HG02981 (cell line): ENCODE data around the gene YEATS4.

Experiments
- ATAC-seq: cut with Tn5 transposase; IDR thresholded peaks from one replicate; pipeline ENCODE4 v1.9.1; 2021; ENCODE audit warnings: mild to moderate bottlenecking, moderate library complexity; ENCODE audit not compliant: unreplicated experiment

YEATS4 gene

GRCh38 chr12:69388371-69388770 is 28.8 kb downstream of the YEATS4 start:
- no peak for ATAC-seq

DNA sequence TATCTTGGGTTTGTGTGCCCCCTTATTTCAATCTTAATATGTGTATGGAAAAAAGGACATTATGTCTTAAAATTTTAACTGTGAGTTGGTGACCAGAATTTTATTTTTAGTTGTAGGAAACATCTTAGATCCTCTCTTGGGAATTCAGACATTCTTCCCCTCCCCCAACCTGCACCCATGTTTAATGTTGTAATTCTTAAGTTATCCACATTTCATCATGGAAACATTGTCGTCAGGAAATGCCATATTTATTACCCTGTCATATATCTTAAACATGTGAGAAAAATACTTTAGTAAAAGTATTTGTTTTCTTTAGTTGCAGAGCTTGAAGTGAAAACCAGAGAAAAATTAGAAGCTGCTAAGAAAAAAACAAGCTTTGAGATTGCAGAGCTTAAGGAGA is 30.3 kb downstream of the YEATS4 start:
- ATAC-seq, result no peak

DNA sequence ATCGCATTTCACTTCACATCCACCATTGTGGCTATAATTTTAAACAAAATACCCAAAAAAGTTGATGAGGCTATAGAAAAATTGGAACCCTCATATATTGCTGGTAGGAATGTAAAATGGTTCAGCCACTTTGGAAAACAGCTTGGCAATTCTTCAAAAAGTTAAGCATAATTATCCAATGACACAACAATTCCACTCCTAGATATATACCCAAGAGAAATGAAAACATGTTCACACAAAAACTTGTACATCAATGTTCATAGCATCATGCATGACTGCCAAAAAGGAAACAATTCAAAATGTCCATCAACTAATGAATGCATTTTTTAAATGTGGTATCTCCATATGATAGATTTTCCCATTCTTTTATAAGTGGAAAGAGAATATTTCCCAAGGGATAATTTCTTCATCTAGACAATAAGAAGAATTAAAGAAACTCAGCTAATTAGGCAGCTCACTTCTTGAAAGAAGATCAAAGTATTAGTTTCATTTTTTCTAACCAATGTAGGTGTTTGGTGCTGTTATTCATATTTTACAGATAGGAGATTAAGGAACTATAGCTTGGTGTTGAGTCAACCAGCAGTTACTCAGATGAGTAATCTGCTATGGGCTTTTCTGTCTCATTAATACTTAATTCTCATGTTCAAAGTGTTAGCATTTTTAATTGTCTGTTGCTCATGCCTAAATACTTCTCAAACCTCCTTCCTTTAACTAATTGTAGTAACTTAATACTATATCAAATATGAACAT is 32.8 kb downstream of the YEATS4 start:
- peak; percentile 86 for ATAC-seq

DNA sequence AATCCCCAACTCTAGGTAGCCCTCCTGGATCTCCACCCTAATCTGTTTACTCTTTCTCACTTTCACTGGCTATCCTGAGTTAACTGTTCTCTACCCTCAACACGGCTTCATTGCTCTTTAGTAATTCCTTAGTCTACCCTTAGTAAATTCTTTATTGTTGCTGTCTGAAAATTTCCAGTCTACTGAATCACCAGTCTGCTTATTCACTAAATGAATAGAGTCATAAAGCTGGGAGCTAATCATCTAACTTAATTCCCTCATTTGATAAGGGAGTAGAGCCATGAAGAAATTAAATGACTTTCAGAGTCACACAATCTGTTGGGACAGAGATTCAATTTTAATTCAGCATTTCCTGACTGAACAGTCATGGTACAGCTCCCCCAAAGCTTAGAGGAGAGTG is 36.5 kb downstream of the YEATS4 start:
- no peak for ATAC-seq

DNA sequence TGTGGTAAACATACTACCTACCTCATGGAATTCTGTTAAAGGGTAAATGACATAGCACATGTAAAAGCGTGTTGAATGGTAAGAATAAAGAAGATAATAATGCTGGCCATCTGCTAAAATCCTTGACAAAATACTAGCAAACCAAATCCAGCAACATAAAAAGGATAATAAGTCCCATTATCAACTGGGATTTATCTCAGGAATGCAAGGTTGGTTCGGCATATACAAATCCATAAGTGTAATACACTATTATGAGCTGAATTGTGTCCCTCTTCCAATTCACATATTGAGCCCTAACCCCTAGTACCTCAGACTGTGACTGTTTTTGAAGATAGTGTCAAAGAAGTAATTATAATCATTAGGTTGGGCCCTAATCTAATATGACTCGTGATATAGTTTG is 37.4 kb downstream of the YEATS4 start:
- no peak for ATAC-seq

GRCh38 chr12:69397978-69398377 is 38.4 kb downstream of the YEATS4 start:
- ATAC-seq, result no peak

DNA sequence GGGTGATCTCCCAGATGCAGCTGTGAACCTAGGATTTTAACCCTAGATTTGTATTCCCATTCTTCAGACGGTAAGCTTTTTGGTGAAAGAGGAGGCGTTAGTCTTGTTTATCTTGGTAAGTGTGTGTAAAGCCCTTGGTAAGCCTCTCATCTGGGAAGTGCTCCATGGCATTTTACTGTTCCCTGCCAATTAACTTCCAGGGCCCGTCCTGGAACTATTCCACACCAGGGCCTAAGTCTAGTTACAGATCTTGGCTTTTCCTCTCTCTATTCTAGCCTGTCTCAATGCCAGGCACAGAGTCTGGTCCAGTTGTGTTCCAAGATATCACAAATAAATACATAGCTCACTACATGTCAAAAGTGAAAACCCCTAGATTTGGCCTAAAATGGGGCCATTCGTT is 42.4 kb downstream of the YEATS4 start:
- no peak for ATAC-seq

DNA sequence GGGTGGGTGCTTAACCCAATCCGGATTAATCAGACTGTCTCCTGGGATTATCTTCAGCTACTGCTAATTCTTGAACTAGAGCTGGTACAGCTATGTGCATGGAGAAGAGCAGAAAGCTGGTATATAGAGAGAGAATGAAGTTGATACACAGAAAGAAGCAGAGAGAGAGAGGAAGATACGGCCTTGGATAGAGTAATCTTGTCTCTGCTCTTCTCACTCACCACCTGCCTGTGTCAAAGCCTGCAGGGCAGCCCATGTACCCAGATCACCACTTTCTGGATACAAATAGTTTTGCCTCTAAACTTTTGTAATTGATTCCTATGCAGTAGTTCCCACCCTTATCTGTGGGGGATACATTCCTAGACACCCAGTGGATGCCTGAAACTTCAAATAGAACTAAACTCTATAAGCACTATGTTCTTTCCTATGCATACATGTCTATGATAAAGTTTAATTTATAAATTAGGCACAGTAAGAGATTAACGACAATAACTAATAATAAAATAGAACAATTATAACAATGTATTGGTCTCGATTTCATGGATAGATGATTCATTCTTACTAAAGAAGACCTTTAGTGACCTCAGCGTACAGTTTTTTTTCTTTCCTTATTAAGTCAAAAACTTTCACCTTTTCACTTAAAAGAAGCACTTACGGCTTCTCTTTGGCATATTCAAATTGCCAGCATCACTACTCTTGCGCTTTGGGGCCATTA is 45.5 kb downstream of the YEATS4 start:
- ATAC-seq, result no peak

GRCh38 chr12:69405566-69405865 is 46.0 kb downstream of the YEATS4 start:
- ATAC-seq, result no peak

DNA sequence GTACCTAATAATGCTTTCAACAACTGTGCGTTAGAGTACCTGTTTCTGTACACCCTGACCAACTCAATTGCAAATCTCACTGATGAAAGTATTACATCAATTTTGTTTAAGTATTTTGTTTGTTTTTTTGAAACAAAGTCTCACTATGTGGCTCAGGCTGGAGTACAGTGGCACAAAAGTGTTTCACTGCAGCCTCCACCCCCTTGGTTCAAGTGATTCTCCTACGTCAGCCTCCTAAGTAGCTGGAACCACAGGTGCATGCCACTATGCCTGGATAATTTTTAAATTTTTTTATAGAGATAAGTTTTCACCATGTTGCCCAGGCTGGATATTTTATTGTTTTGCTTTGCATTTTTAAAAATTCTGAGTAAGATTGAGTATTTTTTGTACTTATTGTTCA is 46.7 kb downstream of the YEATS4 start:
- no peak for ATAC-seq

- ATAC-seq, result no peak
These were observed 51.0 kb downstream of the YEATS4 start for GRCh38 chr12:69410571-69410970.

- no peak for ATAC-seq
These were observed 53.1 kb downstream of the YEATS4 start for GRCh38 chr12:69412655-69413054.

DNA sequence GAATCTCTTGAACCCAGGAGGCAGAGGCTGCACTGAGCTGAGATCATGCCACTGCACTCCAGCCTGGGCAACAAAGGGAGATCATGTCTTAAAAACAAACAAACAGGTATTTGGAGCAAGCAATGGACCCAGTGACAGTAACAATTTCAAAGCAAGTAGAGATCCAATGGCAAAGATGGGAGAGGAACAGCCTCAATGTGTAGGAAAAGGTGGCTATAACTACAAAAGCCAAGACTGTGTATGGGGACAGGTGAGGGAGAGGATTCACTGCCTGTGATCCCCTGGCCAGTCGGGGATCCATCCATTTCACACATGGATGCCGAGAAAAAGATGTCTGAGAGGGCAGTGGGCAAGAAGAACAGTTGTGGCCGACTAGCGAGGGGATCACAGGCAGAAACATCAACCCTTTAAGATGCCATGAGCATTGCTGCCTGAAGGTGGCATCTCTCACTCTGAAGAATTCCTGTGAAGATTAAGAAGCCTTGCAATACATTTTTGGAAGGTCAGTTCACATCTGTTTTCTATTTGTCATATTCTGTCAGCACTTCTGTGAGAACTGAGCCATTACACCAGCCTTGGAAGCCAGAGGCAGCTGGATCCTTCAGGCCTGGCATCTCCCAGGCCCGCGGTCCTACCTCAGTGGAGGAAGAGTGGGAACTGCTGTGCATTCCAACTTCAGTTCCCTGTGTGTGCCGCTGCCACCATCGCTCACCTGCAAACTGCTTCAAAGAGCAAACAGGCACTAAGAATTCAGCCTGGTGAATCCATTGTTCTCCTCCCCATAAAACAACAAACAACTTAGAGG is 56.1 kb downstream of the YEATS4 start:
- no peak for ATAC-seq

DNA sequence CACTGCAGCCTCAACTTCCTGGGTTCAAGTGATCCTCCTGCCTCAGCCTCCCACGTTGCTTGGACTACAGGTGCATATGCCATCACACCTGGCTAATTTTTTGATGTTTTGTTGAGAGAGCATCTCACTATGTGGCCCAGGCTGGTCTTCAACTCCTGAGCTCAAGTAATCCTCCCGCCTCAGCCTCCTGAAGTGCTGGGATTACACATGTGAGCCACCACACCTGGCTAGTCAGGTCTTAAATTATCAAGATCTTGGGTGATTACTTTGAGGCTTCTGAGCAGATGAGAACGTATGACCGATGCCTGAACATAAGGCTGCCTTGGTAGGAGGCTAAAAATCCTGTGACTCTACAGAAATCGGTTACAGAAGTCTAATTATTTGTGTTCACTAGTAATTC is 57.7 kb downstream of the YEATS4 start:
- ATAC-seq, result no peak

GRCh38 chr12:69417741-69418167 is 58.2 kb downstream of the YEATS4 start:
- no peak for ATAC-seq

DNA sequence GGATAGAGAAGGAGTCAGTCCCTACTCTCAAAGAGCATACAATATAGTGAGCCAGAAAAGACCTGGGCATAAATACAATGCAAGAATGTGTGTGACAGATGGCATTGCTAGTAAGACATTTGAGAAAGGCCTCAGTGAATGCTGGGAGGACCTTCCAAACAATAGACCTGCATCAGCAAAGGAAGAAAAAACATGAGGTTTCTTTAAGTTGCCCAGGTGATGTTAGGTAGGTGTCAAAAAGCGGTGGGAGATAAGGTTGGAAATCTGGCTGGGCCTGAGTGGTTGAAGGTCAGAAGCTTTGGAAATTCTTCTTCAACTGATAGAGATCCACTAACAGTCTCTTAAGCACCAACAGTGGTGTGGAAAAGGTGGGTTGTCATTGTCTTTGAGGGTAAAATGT is 60.2 kb downstream of the YEATS4 start:
- ATAC-seq, result no peak

DNA sequence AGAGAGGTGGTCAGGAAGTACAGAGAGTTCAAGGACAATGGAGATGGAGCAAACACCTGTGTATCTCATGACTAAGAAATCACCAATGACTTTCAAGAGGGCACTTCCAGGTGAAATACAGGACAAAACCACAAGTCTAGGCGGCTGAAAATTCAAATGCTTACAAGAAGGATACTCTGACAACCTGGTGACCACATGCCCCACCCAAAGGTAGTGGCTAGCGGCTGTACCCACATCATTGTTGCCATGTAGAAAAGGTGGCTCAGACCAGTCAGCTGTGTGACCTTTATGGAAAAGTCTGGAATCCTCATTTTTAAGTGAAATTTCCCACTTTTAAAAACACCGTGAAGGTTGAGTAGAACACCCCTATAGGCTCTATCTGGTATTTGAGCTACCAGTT is 62.0 kb downstream of the YEATS4 start:
- ATAC-seq, result no peak

DNA sequence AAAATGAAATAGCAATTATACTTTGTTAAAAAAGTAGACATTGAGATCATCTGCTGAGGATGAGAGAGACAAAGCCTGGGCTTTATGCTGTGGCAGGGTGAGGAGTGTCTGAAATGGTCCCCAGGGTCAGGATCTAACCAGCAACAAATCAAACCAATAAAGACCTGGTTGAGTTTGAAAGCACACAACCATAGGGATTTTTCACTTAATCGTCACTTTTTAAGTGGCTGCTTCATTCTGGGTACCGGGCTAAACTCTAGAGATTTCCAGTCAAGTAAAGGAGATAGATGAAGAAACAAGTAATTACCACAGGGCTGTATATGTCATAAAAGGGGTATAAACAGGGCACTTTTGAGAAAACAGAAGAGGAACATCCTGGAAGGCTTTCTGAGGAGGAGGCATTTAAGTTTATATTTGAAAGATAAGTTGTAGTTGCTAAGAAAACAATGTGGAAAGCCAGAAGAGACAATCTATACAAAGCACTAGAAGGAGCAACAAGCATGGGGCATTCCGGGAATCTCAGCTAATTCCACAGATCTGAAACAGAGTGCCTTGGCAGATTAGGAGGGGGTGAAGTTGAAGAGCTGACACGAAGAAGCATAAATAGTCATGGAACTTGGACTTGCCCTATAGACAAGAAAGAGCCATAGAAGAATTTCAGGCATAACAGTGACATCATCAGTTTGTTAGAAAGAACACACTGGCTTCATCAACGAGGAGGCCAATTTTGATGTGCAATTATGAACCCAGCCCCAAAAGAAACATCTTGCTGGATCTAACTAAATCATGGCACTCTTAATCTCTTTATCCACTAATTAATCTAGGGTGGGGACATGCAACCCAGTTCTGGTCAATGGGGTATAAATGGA is 63.7 kb downstream of the YEATS4 start:
- ATAC-seq, result no peak

GRCh38 chr12:69425417-69425816 is 65.9 kb downstream of the YEATS4 start:
- ATAC-seq, result no peak

- no peak for ATAC-seq
These were observed 69.0 kb downstream of the YEATS4 start for GRCh38 chr12:69428351-69429073.
